GM21381 (cell line): Measurements from ENCODE around the gene GNAZ.

Experiments
- ATAC-seq: cut with Tn5 transposase; IDR thresholded peaks from one replicate; pipeline ENCODE4 v1.9.1; 2021; ENCODE audit warnings: mild to moderate bottlenecking, moderate library complexity; ENCODE audit not compliant: unreplicated experiment

The GNAZ gene

GRCh38 chr22:23075525-23076216, 5.4 kb downstream of the GNAZ start:
- ATAC-seq, result no peak

- no peak for ATAC-seq
Measured at GRCh38 chr22:23076896-23077572, 6.7 kb downstream of the GNAZ start.

DNA sequence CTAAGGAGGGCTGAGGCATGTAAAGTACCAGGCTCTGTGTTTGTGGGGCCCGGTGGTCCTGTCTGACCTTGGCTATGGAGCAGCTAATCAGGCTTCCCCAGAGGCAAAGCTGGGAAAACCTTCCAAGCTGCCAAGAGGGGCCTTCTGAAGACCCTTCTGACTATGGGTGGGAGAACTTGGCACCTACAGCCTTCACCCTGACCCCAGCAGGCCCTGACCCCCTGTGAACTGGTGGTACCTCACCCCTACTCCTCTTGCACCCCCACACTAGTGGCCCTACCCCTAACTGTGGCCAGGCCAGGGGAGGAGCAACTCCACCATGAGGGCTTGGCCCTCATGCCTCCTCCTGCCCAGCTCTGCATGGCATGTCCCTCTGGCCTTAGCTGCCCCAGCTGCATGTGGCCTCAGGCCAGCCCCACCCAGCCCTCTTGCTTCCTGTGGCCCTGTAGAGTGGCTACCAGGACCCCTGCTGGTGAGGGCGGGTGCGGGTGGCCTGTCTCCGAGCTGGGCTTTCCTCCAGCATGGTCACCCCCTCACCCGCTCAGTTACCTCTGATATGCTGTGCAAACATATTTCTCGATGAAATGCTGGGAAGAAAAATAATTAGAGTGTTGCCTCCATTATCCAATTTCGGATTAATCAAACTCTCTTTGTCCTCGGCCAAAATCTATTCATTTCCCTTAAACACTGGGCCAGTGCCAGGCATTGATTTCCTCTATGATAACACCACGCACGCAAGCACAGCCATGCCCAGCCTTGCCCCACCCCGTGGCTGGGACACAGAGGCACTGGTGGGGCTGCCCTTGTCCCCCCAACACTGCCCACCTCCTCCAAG, 7.5 kb downstream of the GNAZ start:
- ATAC-seq, result no peak

GRCh38 chr22:23078462-23078787, 8.1 kb downstream of the GNAZ start:
- ATAC-seq, result no peak

DNA sequence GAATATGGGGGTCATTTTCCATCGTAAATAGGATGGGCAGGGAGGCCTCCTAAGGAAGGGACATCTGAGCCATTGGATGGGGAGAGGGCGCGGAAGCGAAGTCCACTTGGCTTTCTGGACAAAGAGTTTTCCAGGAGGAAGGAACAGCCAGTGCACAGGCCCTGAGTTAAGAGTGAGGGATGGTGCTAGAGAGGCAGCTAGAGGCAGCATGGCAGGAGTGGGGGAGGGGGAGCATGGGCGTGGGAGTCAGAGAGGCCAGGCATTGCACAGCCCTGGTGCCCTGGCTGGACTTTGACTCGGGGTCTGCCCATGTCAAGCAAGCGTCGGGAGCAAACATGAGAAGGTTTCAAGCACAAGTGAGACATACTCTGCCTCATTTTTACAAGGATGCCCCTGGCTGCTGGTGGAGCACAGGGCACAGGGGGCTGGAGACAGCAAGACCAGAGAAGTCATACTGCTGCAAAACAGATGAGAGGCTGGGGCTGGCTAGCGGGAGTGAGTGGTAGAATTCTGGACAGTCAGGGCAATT, 9.0 kb downstream of the GNAZ start:
- ATAC-seq, result no peak

DNA sequence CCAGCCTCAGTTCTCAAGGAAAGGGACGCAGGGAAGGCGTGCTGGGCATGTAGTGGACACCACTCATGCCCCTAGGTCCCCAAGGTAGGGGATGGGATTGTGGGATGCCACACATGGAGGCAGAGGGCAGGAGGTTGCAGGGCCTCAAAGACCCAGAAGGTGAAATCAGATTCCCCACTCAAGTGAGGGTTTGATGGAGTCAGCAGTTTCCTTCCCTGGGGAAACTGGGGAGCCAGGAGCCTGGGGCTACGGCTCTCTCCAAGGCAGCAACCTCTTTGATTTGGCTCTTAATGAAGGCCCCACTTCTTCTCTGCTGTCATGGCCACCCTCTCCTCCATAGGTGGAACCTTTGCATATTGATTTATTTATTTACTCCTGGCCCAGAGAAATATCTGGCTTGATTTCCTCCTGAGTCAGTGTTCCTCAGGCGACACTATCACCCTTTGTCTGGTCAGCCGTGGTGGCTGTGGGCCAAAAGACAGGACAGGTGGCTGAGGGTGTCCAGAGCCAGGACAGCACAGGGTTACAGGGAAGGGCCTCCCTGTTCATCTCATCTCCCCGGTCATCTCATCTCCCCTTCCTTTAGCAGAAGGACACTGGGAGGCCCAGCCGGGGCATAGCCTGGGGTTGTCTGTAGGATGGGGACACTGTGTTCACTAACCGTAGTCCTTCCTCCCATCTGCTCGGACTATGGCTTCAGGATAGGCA, 9.6 kb downstream of the GNAZ start:
- no peak for ATAC-seq

GRCh38 chr22:23080613-23081290, 10.4 kb downstream of the GNAZ start:
- ATAC-seq, result no peak

DNA sequence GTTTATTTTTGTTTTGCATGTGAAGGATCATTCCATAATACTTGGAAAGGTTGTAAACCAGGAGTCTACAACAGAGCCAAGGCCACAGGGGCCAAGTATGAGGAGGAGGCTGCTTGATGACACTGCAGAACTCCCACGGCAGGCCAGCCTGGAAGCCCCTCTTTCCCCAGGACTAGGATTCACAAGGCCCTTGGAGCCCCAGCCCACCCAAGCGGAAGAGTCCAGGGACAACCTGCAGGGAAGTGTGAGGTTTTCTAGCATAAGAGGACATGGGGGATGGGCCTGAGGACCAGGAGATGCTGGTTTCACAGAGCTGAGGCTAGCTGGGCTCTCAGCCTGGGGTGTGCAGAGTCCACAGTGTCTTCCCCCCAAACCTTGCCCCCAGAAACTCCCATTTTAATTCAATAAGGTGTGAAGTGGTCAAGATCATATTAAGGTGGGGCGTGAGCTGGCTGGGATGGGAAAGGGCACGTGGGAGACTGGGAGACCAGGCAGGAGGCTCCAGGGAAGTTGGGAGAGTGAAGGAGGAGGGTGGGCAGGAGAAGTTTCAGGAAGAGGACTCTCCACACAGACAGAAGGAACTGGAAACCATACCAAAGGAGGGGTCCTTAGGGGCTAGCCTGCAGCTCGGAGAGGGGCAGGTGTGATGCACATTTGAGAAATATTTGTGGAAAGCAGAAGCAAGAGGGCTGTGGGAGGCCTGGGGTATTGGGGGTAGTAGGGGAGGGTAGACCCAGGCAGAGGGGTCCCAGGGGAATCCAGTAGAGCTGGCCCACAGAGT, 12.4 kb downstream of the GNAZ start:
- ATAC-seq, result no peak

GRCh38 chr22:23083315-23084021, 13.1 kb downstream of the GNAZ start:
- ATAC-seq, result no peak

DNA sequence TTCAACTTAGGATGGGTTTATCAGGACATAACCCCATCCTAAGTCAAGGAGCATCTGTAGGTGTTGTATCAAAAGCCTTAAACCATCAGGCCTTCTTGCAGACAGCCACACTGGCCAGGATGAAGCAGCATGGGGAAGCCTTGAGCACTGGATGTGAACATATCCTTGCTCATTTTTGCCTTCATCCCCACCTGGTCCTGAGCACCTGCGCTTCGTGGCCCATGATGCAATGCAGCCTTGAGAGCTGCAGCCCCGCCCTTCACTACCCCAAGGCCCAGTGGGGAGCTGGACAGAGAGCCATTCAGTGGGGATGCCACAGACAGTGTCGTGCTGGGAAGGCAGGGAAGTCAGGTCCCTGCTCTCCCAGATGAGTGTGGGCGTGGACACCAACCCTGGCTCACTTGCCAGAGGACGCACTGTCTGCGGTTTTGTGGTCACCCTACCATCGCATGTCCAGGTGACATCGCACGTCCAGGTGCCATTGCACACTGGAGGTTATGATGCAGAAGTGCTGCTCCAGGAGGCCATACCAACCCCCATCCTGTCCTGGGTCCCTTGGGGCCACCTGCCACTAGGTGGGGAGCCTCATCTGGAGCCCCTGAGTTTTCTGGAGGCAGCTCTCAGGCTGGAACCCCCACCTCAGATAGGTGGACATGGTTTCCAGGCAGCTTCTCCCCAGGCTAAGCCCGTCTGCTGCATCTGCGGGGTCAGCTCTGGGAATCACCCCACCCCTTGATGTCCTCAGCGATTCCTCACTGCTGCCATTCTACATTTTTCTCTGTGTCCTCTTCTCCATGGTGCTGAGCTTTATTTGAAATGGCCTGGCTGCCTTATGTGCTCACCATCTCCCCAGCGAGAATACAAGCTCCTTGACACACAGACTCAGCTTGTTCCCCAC, 14.4 kb downstream of the GNAZ start:
- no peak for ATAC-seq

DNA sequence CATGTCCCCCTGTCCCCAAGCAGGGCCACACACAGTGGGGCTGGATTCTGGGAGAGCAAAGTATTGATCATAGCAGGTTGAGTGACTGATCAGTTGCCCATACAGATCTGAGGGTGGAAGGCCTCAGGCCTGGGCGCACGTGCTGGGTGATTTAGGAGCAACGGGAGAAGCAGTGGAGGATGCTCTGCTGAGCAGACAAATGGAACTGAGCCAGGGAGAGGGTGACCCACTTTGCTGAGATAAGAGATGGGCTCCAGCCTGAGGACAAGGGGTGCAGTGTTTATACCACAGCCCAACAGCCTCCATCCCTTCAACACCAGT, 15.0 kb downstream of the GNAZ start:
- ATAC-seq, result no peak

GRCh38 chr22:23085785-23086184, 15.5 kb downstream of the GNAZ start:
- ATAC-seq, result no peak

- ATAC-seq, result no peak
Measured at GRCh38 chr22:23086263-23086662, 15.9 kb downstream of the GNAZ start.

- ATAC-seq, result no peak
Measured at GRCh38 chr22:23086787-23087186, 16.5 kb downstream of the GNAZ start.

DNA sequence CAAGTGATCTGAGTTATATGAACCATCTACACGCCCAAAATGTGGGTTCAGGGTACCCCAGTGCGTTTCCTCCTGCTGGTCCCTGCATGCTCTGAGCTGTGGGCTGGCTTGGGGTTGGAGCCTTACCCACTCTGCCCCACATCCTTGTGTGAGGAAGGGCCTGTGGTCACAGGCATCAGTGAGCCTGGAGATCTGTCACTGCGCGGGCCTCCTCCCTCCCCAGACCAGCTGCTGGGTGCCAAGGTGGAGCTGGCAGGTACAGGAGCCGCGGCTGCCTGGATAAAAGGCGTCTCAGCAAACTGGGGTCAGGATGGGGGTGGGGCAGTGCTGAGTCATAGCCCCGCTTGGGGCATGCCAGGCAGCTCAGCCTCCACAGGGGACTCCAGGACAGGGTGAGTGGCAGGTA, 17.9 kb downstream of the GNAZ start:
- no peak for ATAC-seq

DNA sequence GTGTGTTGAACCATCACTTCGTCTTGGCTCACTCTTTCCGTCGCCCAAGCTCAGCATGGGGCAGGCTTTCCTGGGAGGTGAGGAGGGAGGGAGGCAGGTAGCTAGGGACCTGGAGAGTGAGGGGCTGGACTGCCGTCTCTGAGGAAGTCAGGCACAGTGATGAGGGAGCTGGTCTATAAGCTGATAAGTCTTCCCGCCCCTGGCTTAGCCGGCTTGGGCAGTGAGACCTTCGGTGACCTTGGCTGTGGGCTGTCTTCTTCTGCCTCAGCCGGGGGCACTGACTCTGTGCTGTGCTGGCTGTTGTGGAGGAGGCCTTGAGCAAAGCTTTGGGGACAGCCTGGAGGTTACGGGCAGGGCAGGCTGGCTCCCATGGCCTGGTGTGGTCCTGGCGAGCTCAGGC, 18.7 kb downstream of the GNAZ start:
- ATAC-seq, result no peak

DNA sequence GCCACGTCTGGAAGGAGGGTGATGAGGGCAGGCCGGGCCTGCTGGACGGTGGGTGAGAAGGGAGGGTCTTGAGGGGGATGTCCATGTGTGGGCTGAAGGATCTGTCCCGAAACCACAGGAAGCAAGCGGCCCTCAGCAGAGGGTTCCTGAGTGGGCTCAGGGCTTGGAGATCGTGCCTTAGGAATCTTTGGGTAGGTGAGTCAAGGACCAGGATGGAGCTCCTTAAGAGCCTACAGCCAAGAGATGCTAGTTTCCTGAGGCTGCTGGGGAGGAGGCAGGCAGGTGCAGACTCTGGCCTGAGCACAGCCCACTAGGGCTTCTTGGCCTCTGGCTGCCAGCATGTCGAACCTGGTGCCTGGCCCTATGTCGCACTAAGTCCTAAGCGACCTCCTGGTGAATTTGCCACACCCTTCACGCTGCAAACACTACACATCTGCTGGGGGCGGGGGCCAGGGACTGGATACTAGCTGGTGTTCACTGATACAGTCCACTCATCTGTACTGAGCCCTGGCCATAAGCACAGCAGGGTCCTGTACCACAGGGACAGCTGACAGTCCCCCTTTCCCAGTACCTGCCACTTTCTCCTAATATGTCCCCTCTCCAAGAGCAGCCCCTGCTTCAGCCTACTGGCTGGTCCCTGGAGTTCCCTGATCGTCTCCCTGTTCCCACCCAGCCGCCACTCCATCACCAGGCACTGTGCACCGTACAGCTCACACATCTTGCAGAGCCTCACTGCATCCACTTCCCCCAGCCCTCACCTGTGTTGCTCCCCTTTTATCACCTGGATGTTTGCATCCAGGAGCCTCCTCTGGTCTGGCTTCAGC, 19.5 kb downstream of the GNAZ start:
- no peak for ATAC-seq

DNA sequence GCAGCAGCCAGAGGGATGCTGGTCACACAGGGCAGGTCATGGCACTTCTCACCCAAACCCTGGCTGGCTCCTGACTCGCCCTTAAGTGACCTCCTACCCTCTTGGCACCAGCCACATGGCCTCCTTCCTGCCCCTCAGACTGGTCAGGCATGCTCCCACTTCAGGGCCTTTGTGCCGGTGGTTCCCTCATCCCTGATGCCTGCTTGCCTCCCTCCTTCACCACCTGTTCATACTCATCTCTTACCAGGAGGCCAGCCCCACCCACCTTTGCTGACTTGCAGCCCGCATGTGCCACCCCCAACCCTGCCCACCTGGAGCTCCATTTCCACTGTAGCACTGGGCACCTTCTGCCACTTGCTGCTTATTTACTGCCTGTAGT, 20.1 kb downstream of the GNAZ start:
- ATAC-seq, result no peak
